Lower leg skin (tissue), 3 donors: ENCODE results near the gene ANO7.

Experiments used
- POLR2A ChIP-seq, 2 donors: fragments of 450-650 bp; IDR thresholded peaks; one replicate each; pipeline ENCODE4 v1.6.1; 2016 to 2017; ENCODE audit warnings: antibody characterized with exemption in 2 of 2, mild to moderate bottlenecking in 1 of 2, moderate library complexity in 1 of 2
- TF ChIP-seq, protein P1 (sequence below), 3 donors: fragments of 450-650 bp; IDR thresholded peaks; one replicate each; pipeline ENCODE4 v1.5.1; 2016; ENCODE audit warnings: antibody characterized with exemption in 3 of 3, mild to moderate bottlenecking in 3 of 3, moderate library complexity in 2 of 3

DNA sequence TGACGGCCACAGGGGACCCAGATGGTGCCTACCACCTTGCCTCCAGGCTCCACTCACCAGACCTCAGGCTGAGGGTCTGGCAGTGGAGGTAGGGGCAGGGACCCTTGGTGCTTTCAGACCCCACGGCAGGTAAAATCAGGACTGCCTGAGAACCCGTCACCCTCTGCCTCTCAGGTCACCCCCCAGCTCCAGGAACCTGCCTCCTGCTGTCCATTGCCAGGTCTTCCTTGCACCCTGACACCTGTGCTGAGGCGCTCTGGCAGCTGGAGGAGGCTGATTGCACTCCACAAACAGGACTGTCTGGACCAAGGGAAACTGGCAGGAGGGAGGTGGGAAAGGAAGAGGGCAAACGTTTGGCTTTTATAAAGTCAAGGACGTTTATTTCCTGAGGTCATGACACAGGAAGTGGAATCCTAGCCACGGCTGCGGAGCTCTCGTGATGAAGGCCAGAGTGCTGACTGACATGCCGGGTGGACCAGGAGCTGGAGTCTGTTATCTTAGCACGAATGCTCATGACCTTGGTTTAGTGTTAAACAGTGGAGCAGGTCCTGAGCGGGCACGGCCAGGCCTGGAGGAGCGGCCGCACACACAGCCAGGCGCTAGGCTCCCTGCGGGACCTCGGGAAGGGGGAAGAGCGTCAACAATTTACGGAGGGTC, 40.5 kb downstream of the ANO7 start:
- TF ChIP-seq POLR2A (IDR thresholded peaks at IDR 0.05): no peak
- TF ChIP-seq, protein P1, sequence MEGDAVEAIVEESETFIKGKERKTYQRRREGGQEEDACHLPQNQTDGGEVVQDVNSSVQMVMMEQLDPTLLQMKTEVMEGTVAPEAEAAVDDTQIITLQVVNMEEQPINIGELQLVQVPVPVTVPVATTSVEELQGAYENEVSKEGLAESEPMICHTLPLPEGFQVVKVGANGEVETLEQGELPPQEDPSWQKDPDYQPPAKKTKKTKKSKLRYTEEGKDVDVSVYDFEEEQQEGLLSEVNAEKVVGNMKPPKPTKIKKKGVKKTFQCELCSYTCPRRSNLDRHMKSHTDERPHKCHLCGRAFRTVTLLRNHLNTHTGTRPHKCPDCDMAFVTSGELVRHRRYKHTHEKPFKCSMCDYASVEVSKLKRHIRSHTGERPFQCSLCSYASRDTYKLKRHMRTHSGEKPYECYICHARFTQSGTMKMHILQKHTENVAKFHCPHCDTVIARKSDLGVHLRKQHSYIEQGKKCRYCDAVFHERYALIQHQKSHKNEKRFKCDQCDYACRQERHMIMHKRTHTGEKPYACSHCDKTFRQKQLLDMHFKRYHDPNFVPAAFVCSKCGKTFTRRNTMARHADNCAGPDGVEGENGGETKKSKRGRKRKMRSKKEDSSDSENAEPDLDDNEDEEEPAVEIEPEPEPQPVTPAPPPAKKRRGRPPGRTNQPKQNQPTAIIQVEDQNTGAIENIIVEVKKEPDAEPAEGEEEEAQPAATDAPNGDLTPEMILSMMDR (IDR thresholded peaks at IDR 0.05): no peak
